ENCODE measurements around the gene ACSF2.
"Not testable (repeated sequence)": the region's sequence is repeated elsewhere in the genome, so short reads cannot be mapped to it uniquely, and the experiment has no call there.

The ACSF2 gene

GRCh38 chr17:50473901-50474300 lies 47.9 kb downstream of the ACSF2 start:
- Histone ChIP-seq H3K4me3 (replicated peaks; ENCODE audit: insufficient read depth, low read length) (no peak overlapping the region), H3K27ac (replicated peaks) (no peak overlapping the region), H3K27me3 (ENCODE audit: insufficient read depth, poor library complexity, severe bottlenecking) (peaks cover 10% of the 10 kb centered on the region)
- TF ChIP-seq SPI1 (IDR thresholded peaks at IDR 0.05; ENCODE audit: borderline replicate concordance, low read depth) (no peak), REST (IDR thresholded peaks at IDR 0.05; ENCODE audit: insufficient replicate concordance, low read depth) (no peak), GABPA (IDR thresholded peaks at IDR 0.05; ENCODE audit: low read depth) (no peak), CTCF (IDR thresholded peaks at IDR 0.05; ENCODE audit: insufficient read depth, low read length) (no peak), POLR2AphosphoS5 (IDR thresholded peaks at IDR 0.05; ENCODE audit: low read depth) (no peak)
- no peak for DNase-seq (ENCODE audit: low read depth in 1 of 2, low spot score in 1 of 2)

- H3K4me3 ChIP-seq (replicated peaks; ENCODE audit: insufficient read depth, low read length), result no peak overlapping the region
- DNase-seq (ENCODE audit: low read depth in 1 of 2, low spot score in 1 of 2), result no peak
- no peak for TF ChIP-seq POLR2AphosphoS5 (IDR thresholded peaks at IDR 0.05; ENCODE audit: low read depth)
- no peak for TF ChIP-seq GABPA (IDR thresholded peaks at IDR 0.05; ENCODE audit: low read depth)
- no peak for TF ChIP-seq SPI1 (IDR thresholded peaks at IDR 0.05; ENCODE audit: borderline replicate concordance, low read depth)
- no peak for TF ChIP-seq REST (IDR thresholded peaks at IDR 0.05; ENCODE audit: insufficient replicate concordance, low read depth)
- TF ChIP-seq CTCF (IDR thresholded peaks at IDR 0.05; ENCODE audit: insufficient read depth, low read length), result no peak
- H3K27ac ChIP-seq (replicated peaks), result no peak overlapping the region
- peaks cover 4% of the 10 kb centered on the region for H3K27me3 ChIP-seq (ENCODE audit: insufficient read depth, poor library complexity, severe bottlenecking)
Measured at GRCh38 chr17:50474523-50474922, 48.5 kb downstream of the ACSF2 start.

- no peak for DNase-seq (ENCODE audit: low read depth in 1 of 2, low spot score in 1 of 2)
- Histone ChIP-seq H3K27me3 (ENCODE audit: insufficient read depth, poor library complexity, severe bottlenecking) (no peaks in the 10 kb centered on the region), H3K4me3 (replicated peaks; ENCODE audit: insufficient read depth, low read length) (no peak overlapping the region), H3K27ac (replicated peaks) (no peak overlapping the region)
- TF ChIP-seq GABPA (IDR thresholded peaks at IDR 0.05; ENCODE audit: low read depth), result no peak
- TF ChIP-seq SPI1 (IDR thresholded peaks at IDR 0.05; ENCODE audit: borderline replicate concordance, low read depth), result no peak
- no peak for TF ChIP-seq CTCF (IDR thresholded peaks at IDR 0.05; ENCODE audit: insufficient read depth, low read length)
- no peak for TF ChIP-seq POLR2AphosphoS5 (IDR thresholded peaks at IDR 0.05; ENCODE audit: low read depth)
- TF ChIP-seq REST (IDR thresholded peaks at IDR 0.05; ENCODE audit: insufficient replicate concordance, low read depth), result no peak
Measured at GRCh38 chr17:50475362-50475761, 49.3 kb downstream of the ACSF2 start.

GRCh38 chr17:50475775-50476544 lies 49.9 kb downstream of the ACSF2 start:
- not testable (repeated sequence) for H3K4me3 ChIP-seq (replicated peaks; ENCODE audit: insufficient read depth, low read length); DNase-seq (ENCODE audit: low read depth in 1 of 2, low spot score in 1 of 2)

More at GRCh38 chr17:50475775-50476544, 49.9 kb downstream of the ACSF2 start:
- H3K27ac ChIP-seq (replicated peaks); H3K27me3 ChIP-seq (ENCODE audit: insufficient read depth, poor library complexity, severe bottlenecking): not testable (repeated sequence)
